Stimulated activated CD8-positive, alpha-beta memory T cell treated with anti-CD3 and anti-CD28 coated beads, Interleukin-2, amount 100 ng/mL, for 1 hour (primary cell): Measurements from ENCODE around the gene ACTR10.

ENCODE experiments used
- DNase-seq, 2 donors: peaks; one replicate each; pipeline ENCODE4 v3.0.0-alpha.2; 2020; ENCODE audit warnings: low read depth in 2 of 2

The ACTR10 gene

GRCh38 chr14:58281969-58282368 is 82.0 kb downstream of the ACTR10 start:
- no peak for DNase-seq

DNA sequence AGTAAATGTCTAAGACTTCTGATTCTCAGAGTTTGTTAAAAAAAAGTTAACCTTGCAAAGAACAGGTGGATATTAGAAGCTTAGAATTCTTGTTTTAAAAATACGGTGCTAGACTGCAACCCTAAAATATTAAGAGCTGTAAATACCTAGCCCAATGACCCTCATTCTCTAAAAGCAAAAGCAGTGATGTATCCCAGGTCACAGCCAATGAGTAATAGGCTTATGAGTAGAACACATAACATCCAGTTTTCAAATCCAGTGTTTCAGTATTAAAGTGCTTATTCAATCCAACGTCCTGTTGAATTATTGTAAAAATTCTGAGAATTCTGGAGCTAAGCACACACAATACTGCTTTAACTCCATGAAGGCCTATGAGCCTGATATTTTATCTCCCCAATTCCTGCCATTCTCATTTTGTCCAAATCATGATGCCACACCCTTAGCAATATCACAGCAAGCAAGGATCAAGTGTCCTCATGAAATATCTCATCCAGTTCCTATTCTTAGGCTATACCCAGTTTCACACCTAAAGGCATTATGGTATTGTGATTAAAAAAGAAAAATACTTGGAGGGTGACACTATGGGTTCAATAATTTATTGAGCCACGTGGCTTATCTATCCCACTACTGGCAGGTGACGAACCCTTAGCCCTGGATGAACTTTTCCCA is 83.1 kb downstream of the ACTR10 start:
- no peak for DNase-seq

GRCh38 chr14:58283730-58284129 is 83.8 kb downstream of the ACTR10 start:
- no peak for DNase-seq

DNA sequence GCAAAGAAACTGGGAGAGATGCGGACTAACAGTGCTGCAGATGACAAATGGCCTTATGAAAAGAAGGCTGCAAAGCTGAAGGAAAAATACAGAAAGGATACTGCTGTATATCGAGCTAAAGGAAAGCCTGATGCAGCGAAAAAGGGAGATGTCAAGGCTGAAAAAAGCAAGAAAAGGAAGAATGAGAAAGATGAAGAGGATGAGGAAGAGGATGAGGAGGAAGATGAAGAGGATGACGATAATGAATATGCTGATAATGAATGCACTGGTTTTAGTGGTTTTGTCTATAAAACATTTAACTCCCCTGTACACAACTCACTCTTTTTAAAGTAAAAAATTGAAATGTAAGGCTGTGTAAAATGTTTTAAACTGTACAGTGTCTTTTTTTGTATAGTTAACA is 85.2 kb downstream of the ACTR10 start:
- no peak for DNase-seq
